Activated CD8-positive, alpha-beta memory T cell treated with anti-CD3 and anti-CD28 coated beads, Interleukin-2, amount 10 ng/mL, durations not matched to agents 7 days and 5 days (primary cell): ENCODE data around the gene SNRPA. TPM values are rescaled to one million over a fixed set of nuclear protein-coding genes. Genes with fewer than 3 reads are reported as not detected.

Experiments
- ATAC-seq: fragments of 150-1000 bp; cut with Tn5 transposase; one replicate; pipeline ENCODE4 v1.10.0; 2021; ENCODE audit warnings: moderate library complexity
- CTCF ChIA-PET: fragments of 350-600 bp; sonication (Branson Sonifier 250); formaldehyde crosslinking; loops from one replicate; lab custom pipeline; 2021; ENCODE audit warnings: antibody characterized with exemption; lab: Charles Lee
- DNase-seq: peaks from one replicate; pipeline ENCODE4 v3.0.0-alpha.2; 2020
- H3K27ac Mint-ChIP-seq: one replicate; pipeline ENCODE4 v1.8.0; 2021; ENCODE audit warnings: mild to moderate bottlenecking, mixed read lengths
- H3K27me3 Mint-ChIP-seq: one replicate; pipeline ENCODE4 v1.8.0; 2021; ENCODE audit warnings: mixed read lengths
- H3K36me3 Mint-ChIP-seq: one replicate; pipeline ENCODE4 v1.8.0; 2021; ENCODE audit warnings: mild to moderate bottlenecking, mixed read lengths
- H3K4me1 Mint-ChIP-seq: one replicate; pipeline ENCODE4 v1.8.0; 2021; ENCODE audit warnings: mixed read lengths
- H3K4me3 Mint-ChIP-seq: one replicate; pipeline ENCODE4 v1.8.0; 2021; ENCODE audit warnings: mild to moderate bottlenecking, moderate library complexity, mixed read lengths
- H3K9me3 Mint-ChIP-seq: one replicate; pipeline ENCODE4 v1.8.0; 2022; ENCODE audit warnings: low read depth, mixed read lengths
- total RNA-seq, 2 experiments: library from RNA; stranded (reverse); gene quantifications; one replicate each; pipeline ENCODE4 v1.2.3, GENCODE V29; 2021

Gene SNRPA
- total RNA-seq, 2 experiments from 2014 or later, result 176 to 193 TPM

GRCh38 chr19:40742886-40743285, 8.1 kb upstream of the SNRPA start:
- CTCF ChIA-PET, result interaction anchor here (1.1 to 2.4 kb wide), 6 partner anchors 10 to 77 kb away, joined by 3 to 9 read pairs (median 6); no protein-coding TSS in a partner anchor
- H3K4me1 Mint-ChIP-seq, result peaks cover 6% of the 10 kb centered on the region

GRCh38 chr19:40743926-40744325, 7.1 kb upstream of the SNRPA start:
- DNase-seq, result no peak
- ATAC-seq, result no peak
- CTCF ChIA-PET, result interaction anchor here (0.6 to 2.1 kb wide), 10 partner anchors 9 to 380 kb away, joined by 3 to 8 read pairs (median 4); partner anchors contain the start of gene RAB4B
- Mint-ChIP-seq H3K27me3 (no peaks in the 10 kb centered on the region), H3K9me3 (no peaks in the 10 kb centered on the region), H3K4me1 (peaks cover 9% of the 10 kb centered on the region), H3K4me3 (no peak overlapping the region), H3K36me3 (no peaks in the 10 kb centered on the region), H3K27ac (no peak overlapping the region)

More at GRCh38 chr19:40742886-40743285, 8.1 kb upstream of the SNRPA start:
- DNase-seq, result no peak
- Mint-ChIP-seq H3K27me3 (no peaks in the 10 kb centered on the region), H3K36me3 (no peaks in the 10 kb centered on the region), H3K9me3 (no peaks in the 10 kb centered on the region), H3K27ac (no peak overlapping the region), H3K4me3 (no peak overlapping the region)
- ATAC-seq, result no peak

- no peak overlapping the region for H3K4me3 Mint-ChIP-seq
- no peak overlapping the region for H3K27ac Mint-ChIP-seq
- H3K4me1 Mint-ChIP-seq, result peaks cover 15% of the 10 kb centered on the region
- H3K36me3 Mint-ChIP-seq, result no peaks in the 10 kb centered on the region
- H3K9me3 Mint-ChIP-seq, result no peaks in the 10 kb centered on the region
- ATAC-seq (peak; percentile 56), DNase-seq (peak; percentile 63)
- H3K27me3 Mint-ChIP-seq, result no peaks in the 10 kb centered on the region
- CTCF ChIA-PET, result interaction anchor here (0.6 to 2.1 kb wide), 10 partner anchors 12 to 81 kb away, joined by 3 to 8 read pairs (median 4); partner anchors contain the start of gene RAB4B
Measured at GRCh38 chr19:40744554-40745401, 6.2 kb upstream of the SNRPA start.

GRCh38 chr19:40745402-40745780, 5.6 kb upstream of the SNRPA start:
- no peaks in the 10 kb centered on the region for H3K36me3 Mint-ChIP-seq
- no peaks in the 10 kb centered on the region for H3K27me3 Mint-ChIP-seq
- no peak overlapping the region for H3K4me3 Mint-ChIP-seq
- H3K4me1 Mint-ChIP-seq, result peaks cover 18% of the 10 kb centered on the region
- no peaks in the 10 kb centered on the region for H3K9me3 Mint-ChIP-seq
- ATAC-seq, result no peak
- CTCF ChIA-PET, result interaction anchor here (0.6 to 2.1 kb wide), 5 partner anchors 11 to 524 kb away, joined by 3 to 8 read pairs (median 4); partner anchors contain the start of gene RAB4B
- no peak for DNase-seq
- H3K27ac Mint-ChIP-seq, result no peak overlapping the region

- Mint-ChIP-seq H3K4me1 (peaks cover 19% of the 10 kb centered on the region), H3K27ac (peak overlapping the region; percentile 36), H3K9me3 (no peaks in the 10 kb centered on the region), H3K4me3 (no peak overlapping the region), H3K27me3 (no peaks in the 10 kb centered on the region), H3K36me3 (peaks cover 13% of the 10 kb centered on the region)
- CTCF ChIA-PET, result interaction anchor here (1.1 kb wide), 1 partner anchor 59 kb away, joined by 3 read pairs; no protein-coding TSS in a partner anchor
- ATAC-seq, result no peak
- no peak for DNase-seq
Measured at GRCh38 chr19:40747536-40747935, 3.5 kb upstream of the SNRPA start.

GRCh38 chr19:40750058-40750873, 737 bp upstream of the SNRPA start, which contains the start of gene ACTMAP:
Gene ACTMAP (minus strand): TSS chr19:40750477. CDS start chr19:40749803, 674 bp downstream.
- H3K4me1 Mint-ChIP-seq, result peaks cover 36% of the 10 kb centered on the region

GRCh38 chr19:40752257-40752781, 1.3 kb downstream of the SNRPA start:
- DNase-seq (peak; percentile 62), ATAC-seq (no peak)
- Mint-ChIP-seq H3K27me3 (no peaks in the 10 kb centered on the region), H3K4me1 (peaks cover 55% of the 10 kb centered on the region), H3K27ac (peak overlapping the region; percentile 100), H3K36me3 (peaks cover 42% of the 10 kb centered on the region), H3K4me3 (peak overlapping the region; percentile 93), H3K9me3 (no peaks in the 10 kb centered on the region)
- CTCF ChIA-PET, result interaction anchor here (1.0 to 6.2 kb wide), 9 partner anchors 8 to 119 kb away, joined by 3 to 44 read pairs (median 4); partner anchors contain the start of genes COQ8B, ITPKC and RAB4B

More at GRCh38 chr19:40750058-40750873, 737 bp upstream of the SNRPA start, which contains the start of gene ACTMAP:
- H3K4me3 Mint-ChIP-seq, result peak within 1 kb of the TSS; percentile 93
- DNase-seq, result peak; percentile 100
- H3K36me3 Mint-ChIP-seq, result peaks cover 29% of the 10 kb centered on the region
- ATAC-seq, result peak; percentile 86
- H3K27ac Mint-ChIP-seq, result peak within 1 kb of the TSS; percentile 100
- CTCF ChIA-PET, result interaction anchor here (0.7 to 3.8 kb wide), 7 partner anchors 21 to 87 kb away, joined by 3 to 15 read pairs (median 5); partner anchors contain the start of genes COQ8B, ITPKC and RAB4B
- no peaks in the 10 kb centered on the region for H3K9me3 Mint-ChIP-seq
- no peaks in the 10 kb centered on the region for H3K27me3 Mint-ChIP-seq

GRCh38 chr19:40754611-40755247, 3.7 kb downstream of the SNRPA start:
- H3K9me3 Mint-ChIP-seq, result no peaks in the 10 kb centered on the region
- H3K27ac Mint-ChIP-seq, result peak overlapping the region; percentile 94
- peaks cover 51% of the 10 kb centered on the region for H3K4me1 Mint-ChIP-seq
- peaks cover 56% of the 10 kb centered on the region for H3K36me3 Mint-ChIP-seq
- DNase-seq, result peak; percentile 65
- peak overlapping the region; percentile 82 for H3K4me3 Mint-ChIP-seq
- CTCF ChIA-PET, result interaction anchor here (0.6 to 6.2 kb wide), 10 partner anchors 23 to 334 kb away, joined by 3 to 44 read pairs (median 5); partner anchors contain the start of genes COQ8B, EGLN2, ITPKC and RAB4B
- no peaks in the 10 kb centered on the region for H3K27me3 Mint-ChIP-seq
- ATAC-seq, result no peak

- CTCF ChIA-PET, result interaction anchor here (0.6 to 6.2 kb wide), 7 partner anchors 22 to 335 kb away, joined by 3 to 44 read pairs (median 6); partner anchors contain the start of genes COQ8B, EGLN2, ITPKC and RAB4B
- no peaks in the 10 kb centered on the region for H3K27me3 Mint-ChIP-seq
- peak overlapping the region; percentile 94 for H3K27ac Mint-ChIP-seq
- peaks cover 60% of the 10 kb centered on the region for H3K36me3 Mint-ChIP-seq
- DNase-seq, result no peak
- no peaks in the 10 kb centered on the region for H3K9me3 Mint-ChIP-seq
- peaks cover 53% of the 10 kb centered on the region for H3K4me1 Mint-ChIP-seq
- peak overlapping the region; percentile 82 for H3K4me3 Mint-ChIP-seq
- ATAC-seq, result no peak
Measured at GRCh38 chr19:40755248-40755624, 4.2 kb downstream of the SNRPA start.

GRCh38 chr19:40755791-40756190, 4.8 kb downstream of the SNRPA start:
- Mint-ChIP-seq H3K4me1 (peaks cover 58% of the 10 kb centered on the region), H3K36me3 (peaks cover 66% of the 10 kb centered on the region), H3K9me3 (no peaks in the 10 kb centered on the region)

GRCh38 chr19:40756502-40757110, 5.6 kb downstream of the SNRPA start:
- peaks cover 64% of the 10 kb centered on the region for H3K4me1 Mint-ChIP-seq
- peak overlapping the region; percentile 51 for H3K4me3 Mint-ChIP-seq
- H3K27ac Mint-ChIP-seq, result peak overlapping the region; percentile 73
- CTCF ChIA-PET, result interaction anchor here (0.7 to 6.2 kb wide), 5 partner anchors 11 to 507 kb away, joined by 3 to 44 read pairs (median 4); partner anchors contain the start of gene RAB4B
- H3K9me3 Mint-ChIP-seq, result no peaks in the 10 kb centered on the region
- peaks cover 65% of the 10 kb centered on the region for H3K36me3 Mint-ChIP-seq
- H3K27me3 Mint-ChIP-seq, result no peaks in the 10 kb centered on the region
- ATAC-seq, result peak; percentile 31
- peak; percentile 63 for DNase-seq

More at GRCh38 chr19:40755791-40756190, 4.8 kb downstream of the SNRPA start:
- H3K4me3 Mint-ChIP-seq, result peak overlapping the region; percentile 82
- ATAC-seq, result no peak
- no peak for DNase-seq
- H3K27me3 Mint-ChIP-seq, result no peaks in the 10 kb centered on the region
- CTCF ChIA-PET, result interaction anchor here (1.1 to 6.2 kb wide), 6 partner anchors 22 to 508 kb away, joined by 3 to 44 read pairs (median 6); partner anchors contain the start of genes EGLN2 and RAB4B
- H3K27ac Mint-ChIP-seq, result peak overlapping the region; percentile 94
